OCI-LY7 (cell line): ENCODE measurements around the gene FA2H.

Experiments used
- CTCF ChIP-seq: fragments of 200-600 bp; sonication (generic); conservative IDR thresholded peaks from 2 replicates; pipeline ENCODE4 v1.5.1; 2014; ENCODE audit warnings: mild to moderate bottlenecking, antibody characterized with exemption, low read length, moderate library complexity, mixed read lengths
- EZH2phosphoT487 ChIP-seq: fragments of 200-600 bp; sonication (generic); IDR thresholded peaks from 2 replicates; pipeline ENCODE4 v1.6.1; 2018; ENCODE audit warnings: low read depth, borderline replicate concordance, mild to moderate bottlenecking, mixed run types, antibody characterized with exemption, low read length, moderate library complexity, mixed read lengths

- TF ChIP-seq CTCF (no peak), EZH2phosphoT487 (no peak)
Measured at GRCh38 chr16:74666010-74666421, 108.6 kb downstream of the FA2H start.
